Natural killer cell (primary cell): ENCODE results near the gene PSMA5. TPM values are rescaled to one million over a fixed set of nuclear protein-coding genes. Genes with fewer than 3 reads are reported as not detected.

Experiments
- ATAC-seq, 3 donors: fragments of 150-1000 bp in 2 of 3; fragments of 200-7000 bp in 1 of 3; cut with Tn5 transposase; 1 replicate in 1 of 3; 2 replicates in 2 of 3; pipeline ENCODE4 v1.10.0; 2021; ENCODE audit warnings: mild to moderate bottlenecking in 2 of 3, moderate library complexity in 2 of 3
- DNase-seq, 2 donors: peaks; one replicate each; pipeline versions ENCODE4 v3.0.0 to v3.0.0-alpha.2; 2013 to 2021; ENCODE audit warnings: mixed read lengths in 1 of 2
- H3K27ac ChIP-seq: one replicate; pipeline ENCODE4 v1.5.1; 2013; ENCODE audit warnings: mild to moderate bottlenecking, low read length
- H3K27me3 ChIP-seq: one replicate; pipeline ENCODE4 v1.6.1; 2013; ENCODE audit warnings: low read length; ENCODE audit not compliant: control insufficient read depth, insufficient read depth
- H3K36me3 ChIP-seq: one replicate; pipeline ENCODE4 v1.6.1; 2013; ENCODE audit warnings: low read length; ENCODE audit not compliant: control insufficient read depth, insufficient read depth
- H3K4me1 ChIP-seq: one replicate; pipeline ENCODE4 v1.6.1; 2013; ENCODE audit warnings: low read length; ENCODE audit not compliant: control insufficient read depth, insufficient read depth
- H3K4me3 ChIP-seq: one replicate; pipeline ENCODE4 v1.5.1; 2013; ENCODE audit warnings: low read length
- H3K9me3 ChIP-seq: one replicate; pipeline ENCODE4 v1.6.1; 2013; ENCODE audit warnings: low read length; ENCODE audit not compliant: control insufficient read depth, insufficient read depth
- H3K27ac Mint-ChIP-seq, 2 donors: one replicate each; pipeline ENCODE4 v1.8.0; 2022; ENCODE audit warnings: mild to moderate bottlenecking in 2 of 2, mixed read lengths in 2 of 2, moderate library complexity in 1 of 2
- H3K27me3 Mint-ChIP-seq, 2 donors: one replicate each; pipeline ENCODE4 v1.8.0; 2022; ENCODE audit warnings: low read depth in 2 of 2, mixed read lengths in 2 of 2
- H3K36me3 Mint-ChIP-seq: one replicate; pipeline ENCODE4 v1.8.0; 2022; ENCODE audit warnings: mixed read lengths
- H3K4me1 Mint-ChIP-seq, 2 donors: one replicate each; pipeline ENCODE4 v1.8.0; 2022; ENCODE audit warnings: mixed read lengths in 2 of 2
- H3K4me3 Mint-ChIP-seq: one replicate; pipeline ENCODE4 v1.8.0; 2022; ENCODE audit warnings: mild to moderate bottlenecking, moderate library complexity, mixed read lengths
- H3K9me3 Mint-ChIP-seq, 2 donors: one replicate each; pipeline ENCODE4 v1.8.0; 2022; ENCODE audit warnings: mixed read lengths in 2 of 2
- WGBS: methylation state at CpG from one replicate; pipeline ENCODE4 v1.1.7; 2013; ENCODE audit warnings: missing lambda C conversion rate; ENCODE audit not compliant: insufficient coverage; 5-methylcytosine and 5-hydroxymethylcytosine counted together
- intact Hi-C: fragments of 100-400 bp; cut with micrococcal nuclease; formaldehyde crosslinking; loops from one replicate; pipeline ENCODE4 v1.14.2; 2022
- total RNA-seq, 4 donors: library from RNA; stranded (reverse); fragments of 120-200 nt in 1 of 4; gene quantifications; one replicate each; pipeline versions ENCODE4 v1.2.3 to v1.2.4, GENCODE V29; 2013 to 2022
- TF ChIP-seq, protein P1 (sequence below): fragments of 200-600 bp; IDR thresholded peaks from one replicate; pipeline ENCODE4 v1.8.0; 2022; ENCODE audit warnings: antibody characterized with exemption

The PSMA5 gene
- total RNA-seq, 3 donors from 2014 or later (not counting 1 experiment from before 2014, with no cell fraction given) = 54.7 to 76.0 (median 59.6) TPM

DNA sequence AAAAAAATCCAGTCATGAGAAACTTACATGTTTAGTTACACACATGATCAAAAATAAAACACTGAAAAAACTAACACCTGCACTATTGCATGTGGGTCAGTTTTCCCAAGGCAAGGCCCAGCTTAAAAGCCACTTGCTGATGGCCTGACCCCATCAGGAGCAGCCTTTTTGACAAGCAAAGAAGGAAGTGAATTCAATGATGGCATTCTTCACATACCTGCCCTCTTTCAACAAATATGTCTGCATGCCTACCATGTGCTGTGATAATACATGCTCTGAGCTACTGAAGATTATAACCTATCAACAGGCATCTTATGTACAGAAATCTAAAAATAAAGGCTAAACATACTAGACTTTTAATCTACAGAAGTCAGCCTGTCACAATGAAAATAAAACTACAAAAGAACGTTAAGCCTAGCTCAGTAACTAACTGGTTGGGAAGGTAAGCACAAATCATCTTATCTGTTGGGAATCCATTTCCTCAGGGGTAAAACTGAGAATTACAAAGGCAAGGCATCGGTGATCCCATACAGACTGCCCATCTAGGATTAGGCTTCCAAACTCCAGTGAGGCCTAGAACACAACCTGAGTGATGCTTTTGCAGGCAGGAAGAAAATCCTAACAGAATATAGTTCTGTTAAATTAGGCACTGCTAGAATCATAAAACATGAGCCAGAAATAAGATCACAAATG, 43.0 kb downstream of the PSMA5 start:
- no peaks in the 10 kb centered on the region for H3K36me3 Mint-ChIP-seq
- no peak overlapping the region for H3K4me3 Mint-ChIP-seq
- no peak overlapping the region for H3K4me3 ChIP-seq
- no peak for DNase-seq
- TF ChIP-seq, protein P1, sequence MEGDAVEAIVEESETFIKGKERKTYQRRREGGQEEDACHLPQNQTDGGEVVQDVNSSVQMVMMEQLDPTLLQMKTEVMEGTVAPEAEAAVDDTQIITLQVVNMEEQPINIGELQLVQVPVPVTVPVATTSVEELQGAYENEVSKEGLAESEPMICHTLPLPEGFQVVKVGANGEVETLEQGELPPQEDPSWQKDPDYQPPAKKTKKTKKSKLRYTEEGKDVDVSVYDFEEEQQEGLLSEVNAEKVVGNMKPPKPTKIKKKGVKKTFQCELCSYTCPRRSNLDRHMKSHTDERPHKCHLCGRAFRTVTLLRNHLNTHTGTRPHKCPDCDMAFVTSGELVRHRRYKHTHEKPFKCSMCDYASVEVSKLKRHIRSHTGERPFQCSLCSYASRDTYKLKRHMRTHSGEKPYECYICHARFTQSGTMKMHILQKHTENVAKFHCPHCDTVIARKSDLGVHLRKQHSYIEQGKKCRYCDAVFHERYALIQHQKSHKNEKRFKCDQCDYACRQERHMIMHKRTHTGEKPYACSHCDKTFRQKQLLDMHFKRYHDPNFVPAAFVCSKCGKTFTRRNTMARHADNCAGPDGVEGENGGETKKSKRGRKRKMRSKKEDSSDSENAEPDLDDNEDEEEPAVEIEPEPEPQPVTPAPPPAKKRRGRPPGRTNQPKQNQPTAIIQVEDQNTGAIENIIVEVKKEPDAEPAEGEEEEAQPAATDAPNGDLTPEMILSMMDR = no peak
- ATAC-seq = no peak
- intact Hi-C loops = no loop called here
- no peak overlapping the region for H3K27ac Mint-ChIP-seq
- no peaks in the 10 kb centered on the region for H3K4me1 Mint-ChIP-seq
- H3K9me3 Mint-ChIP-seq = no peaks in the 10 kb centered on the region
- H3K27me3 Mint-ChIP-seq = no peaks in the 10 kb centered on the region
- H3K36me3 ChIP-seq = no peaks in the 10 kb centered on the region
- no peaks in the 10 kb centered on the region for H3K9me3 ChIP-seq
- no peaks in the 10 kb centered on the region for H3K27me3 ChIP-seq
- H3K27ac ChIP-seq = no peak overlapping the region
- no peaks in the 10 kb centered on the region for H3K4me1 ChIP-seq
- 98% methylated on average over 2 of the region's 2 CpGs for WGBS

- Mint-ChIP-seq H3K27me3 (no peaks in the 10 kb centered on the region), H3K4me1 (no peaks in the 10 kb centered on the region), H3K27ac (no peak overlapping the region), H3K9me3 (no peaks in the 10 kb centered on the region), H3K4me3 (no peak overlapping the region), H3K36me3 (no peaks in the 10 kb centered on the region)
- H3K9me3 ChIP-seq = no peaks in the 10 kb centered on the region
- no peak overlapping the region for H3K27ac ChIP-seq
- no peaks in the 10 kb centered on the region for H3K36me3 ChIP-seq
- H3K27me3 ChIP-seq = no peaks in the 10 kb centered on the region
- TF ChIP-seq, protein P1 = no peak
- 80% methylated on average over 2 of the region's 2 CpGs for WGBS
- ATAC-seq (no peak), DNase-seq (no peak)
- H3K4me3 ChIP-seq = no peak overlapping the region
- no peaks in the 10 kb centered on the region for H3K4me1 ChIP-seq
- intact Hi-C loops = no loop called here
These were observed 44.7 kb downstream of the PSMA5 start for GRCh38 chr1:109381573-109381972.

DNA sequence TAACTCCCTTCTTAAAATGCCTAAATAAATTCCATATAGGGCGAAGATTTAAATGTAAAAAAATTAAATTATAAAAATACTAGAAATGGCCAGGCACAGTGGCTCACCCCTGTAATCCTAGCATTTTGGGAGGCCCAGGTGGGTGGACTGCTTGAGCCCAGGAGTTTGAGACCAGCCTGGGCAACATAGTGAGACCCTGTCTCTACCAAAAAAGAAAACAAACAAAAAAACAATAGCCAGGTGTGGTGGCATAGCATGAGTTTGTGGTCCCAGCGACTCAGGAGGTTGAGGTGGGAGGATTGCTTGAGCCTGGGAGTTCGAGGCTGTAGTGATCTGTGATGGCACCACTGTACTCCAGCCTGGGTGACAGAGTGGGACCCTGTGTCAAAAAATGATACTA, 46.3 kb downstream of the PSMA5 start:
- no peak overlapping the region for H3K4me3 ChIP-seq
- no peak overlapping the region for H3K27ac ChIP-seq
- H3K27me3 ChIP-seq = no peaks in the 10 kb centered on the region
- no peaks in the 10 kb centered on the region for H3K9me3 Mint-ChIP-seq
- no peaks in the 10 kb centered on the region for H3K36me3 ChIP-seq
- H3K9me3 ChIP-seq = no peaks in the 10 kb centered on the region
- DNase-seq = no peak
- intact Hi-C loops = no loop called here
- H3K27me3 Mint-ChIP-seq = no peaks in the 10 kb centered on the region
- WGBS = 88% methylated on average over 2 of the region's 3 CpGs
- ATAC-seq = no peak
- H3K27ac Mint-ChIP-seq = no peak overlapping the region
- H3K4me1 ChIP-seq = no peaks in the 10 kb centered on the region
- TF ChIP-seq, protein P1 = no peak
- no peak overlapping the region for H3K4me3 Mint-ChIP-seq
- H3K4me1 Mint-ChIP-seq = no peaks in the 10 kb centered on the region
- H3K36me3 Mint-ChIP-seq = no peaks in the 10 kb centered on the region

DNA sequence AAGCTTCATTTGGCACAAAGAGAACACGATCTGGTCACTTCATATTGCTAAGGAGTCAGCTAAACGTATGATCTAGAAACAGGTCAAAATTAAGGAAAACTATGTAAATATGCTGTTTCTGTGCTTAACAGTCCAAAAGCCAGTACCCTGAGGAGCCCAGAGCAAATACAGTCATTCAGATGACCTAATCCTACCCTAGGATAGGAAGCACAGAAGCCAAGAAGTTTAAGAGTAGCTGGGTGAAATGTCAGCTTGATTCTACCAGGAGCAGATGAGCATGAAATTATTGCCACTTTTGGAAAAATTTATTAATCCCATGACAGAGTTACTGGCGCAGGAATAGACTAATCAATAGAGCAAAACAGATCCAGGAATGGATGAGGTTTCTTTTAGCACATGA, 46.8 kb downstream of the PSMA5 start:
- no peak for ATAC-seq
- Histone ChIP-seq H3K9me3 (no peaks in the 10 kb centered on the region), H3K4me1 (no peaks in the 10 kb centered on the region), H3K36me3 (no peaks in the 10 kb centered on the region), H3K27me3 (no peaks in the 10 kb centered on the region), H3K27ac (no peak overlapping the region), H3K4me3 (no peak overlapping the region)
- DNase-seq = no peak
- no peaks in the 10 kb centered on the region for H3K4me1 Mint-ChIP-seq
- H3K9me3 Mint-ChIP-seq = no peaks in the 10 kb centered on the region
- H3K27me3 Mint-ChIP-seq = no peaks in the 10 kb centered on the region
- intact Hi-C loops = no loop called here
- TF ChIP-seq, protein P1 = no peak
- H3K27ac Mint-ChIP-seq = no peak overlapping the region
- H3K4me3 Mint-ChIP-seq = no peak overlapping the region
- no peaks in the 10 kb centered on the region for H3K36me3 Mint-ChIP-seq
- 89% methylated on average over 3 of the region's 3 CpGs for WGBS
